ENCODE measurements around the gene RAB1B. TPM values are rescaled to one million over a fixed set of nuclear protein-coding genes. Genes with fewer than 3 reads are reported as not detected.

The RAB1B gene
- total and polyA plus RNA-seq, 2 donors (not counting 1 experiment from before 2014, with no cell fraction given) = 77.1 to 77.8 TPM

- no peak overlapping the region for H3K4me3 Mint-ChIP-seq
- H3K27ac Mint-ChIP-seq = no peak overlapping the region
- Histone ChIP-seq H2AFZ (ENCODE audit: insufficient read depth, low read depth, low read length, poor library complexity, severe bottlenecking) (no peak overlapping the region), H3K27ac (ENCODE audit: low read length in 2 of 2) (no peak overlapping the region), H3K9me3 (ENCODE audit: control extremely low read depth in 1 of 3, control insufficient read depth in 2 of 3, insufficient read depth in 1 of 3, low read length in 2 of 3) (no peaks in the 10 kb centered on the region), H3K4me2 (replicated peaks; ENCODE audit: low read depth, low read length, poor library complexity, severe bottlenecking) (no peak overlapping the region), H3K27me3 (replicated peaks in 1 of 4; ENCODE audit: control extremely low read depth in 1 of 4, control insufficient read depth in 3 of 4, insufficient read depth in 4 of 4, low read length in 3 of 4) (no peaks in the 10 kb centered on the region), H3K4me1 (ENCODE audit: control insufficient read depth in 2 of 2, insufficient read depth in 2 of 2, low read length in 2 of 2) (peaks cover 11 to 17% of the 10 kb centered on the region in 2 donors), H3K36me3 (replicated peaks in 1 of 2; ENCODE audit: control extremely low read depth in 1 of 2, control insufficient read depth in 1 of 2, extremely low read depth in 1 of 2, insufficient read depth in 2 of 2, low read length in 1 of 2) (peaks cover 0 to 47% of the 10 kb centered on the region in 2 experiments), H3K4me3 (ENCODE audit: control extremely low read depth in 1 of 5, extremely low read depth in 1 of 5, insufficient read depth in 1 of 5, low read depth in 2 of 5, low read length in 4 of 5) (no peak overlapping the region), H4K20me1 (ENCODE audit: control insufficient read depth, insufficient read depth, low read length, poor library complexity, severe bottlenecking) (peaks cover 16% of the 10 kb centered on the region), H3K79me2 (ENCODE audit: control insufficient read depth, insufficient read depth, low read length) (peaks cover 7% of the 10 kb centered on the region), H3K9ac (ENCODE audit: low read length) (no peak overlapping the region)
- intact Hi-C loops (cut with micrococcal nuclease) = no loop called here
- ChIA-PET CTCF (interaction anchor here (0.6 to 1.0 kb wide), 3 partner anchors 20 to 120 kb away, joined by 3 read pairs; no protein-coding TSS in a partner anchor), POLR2A (no interaction called here)
- peaks cover 22% of the 10 kb centered on the region for H3K4me1 Mint-ChIP-seq
- ATAC-seq (ENCODE audit: low read depth) = no peak
- H3K27me3 Mint-ChIP-seq = no peaks in the 10 kb centered on the region
- TF ChIP-seq EZH2 (IDR thresholded peaks at IDR 0.05; ENCODE audit: borderline replicate concordance, insufficient read depth, low read depth, low read length, poor library complexity, severe bottlenecking) (no peak), CTCF (IDR thresholded peaks at IDR 0.05) (no peak)
- WGBS (ENCODE audit: insufficient coverage) = 98% methylated on average over 12 of the region's 12 CpGs
- no peak for DNase-seq
- H3K9me3 Mint-ChIP-seq (ENCODE audit: insufficient read depth) = no peaks in the 10 kb centered on the region
These were observed 5.7 kb upstream of the RAB1B start for GRCh38 chr11:66262696-66263095.

GRCh38 chr11:66263231-66263630 is 5.2 kb upstream of the RAB1B start:
- POLR2A ChIA-PET = no interaction called here
- Histone ChIP-seq H3K27ac (ENCODE audit: low read length in 2 of 2) (no peak overlapping the region), H3K4me1 (ENCODE audit: control insufficient read depth in 2 of 2, insufficient read depth in 2 of 2, low read length in 2 of 2) (peaks cover 11 to 21% of the 10 kb centered on the region in 2 donors), H3K4me2 (replicated peaks; ENCODE audit: low read depth, low read length, poor library complexity, severe bottlenecking) (no peak overlapping the region), H3K4me3 (ENCODE audit: control extremely low read depth in 1 of 5, extremely low read depth in 1 of 5, insufficient read depth in 1 of 5, low read depth in 2 of 5, low read length in 4 of 5) (no peak overlapping the region), H3K79me2 (ENCODE audit: control insufficient read depth, insufficient read depth, low read length) (peaks cover 7% of the 10 kb centered on the region), H3K36me3 (replicated peaks in 1 of 2; ENCODE audit: control extremely low read depth in 1 of 2, control insufficient read depth in 1 of 2, extremely low read depth in 1 of 2, insufficient read depth in 2 of 2, low read length in 1 of 2) (peaks cover 0 to 47% of the 10 kb centered on the region in 2 experiments), H3K27me3 (replicated peaks in 1 of 4; ENCODE audit: control extremely low read depth in 1 of 4, control insufficient read depth in 3 of 4, insufficient read depth in 4 of 4, low read length in 3 of 4) (no peaks in the 10 kb centered on the region), H3K9me3 (ENCODE audit: control extremely low read depth in 1 of 3, control insufficient read depth in 2 of 3, insufficient read depth in 1 of 3, low read length in 2 of 3) (no peaks in the 10 kb centered on the region), H3K9ac (ENCODE audit: low read length) (no peak overlapping the region), H2AFZ (ENCODE audit: insufficient read depth, low read depth, low read length, poor library complexity, severe bottlenecking) (no peak overlapping the region), H4K20me1 (ENCODE audit: control insufficient read depth, insufficient read depth, low read length, poor library complexity, severe bottlenecking) (peaks cover 10% of the 10 kb centered on the region)
- no peak overlapping the region for H3K27ac Mint-ChIP-seq
- H3K4me3 Mint-ChIP-seq = no peak overlapping the region
- H3K27me3 Mint-ChIP-seq = no peaks in the 10 kb centered on the region
- TF ChIP-seq EZH2 (IDR thresholded peaks at IDR 0.05; ENCODE audit: borderline replicate concordance, insufficient read depth, low read depth, low read length, poor library complexity, severe bottlenecking) = no peak
- no peak for TF ChIP-seq CTCF (IDR thresholded peaks at IDR 0.05)
- H3K4me1 Mint-ChIP-seq = peaks cover 24% of the 10 kb centered on the region
- intact Hi-C loops (cut with micrococcal nuclease) = no loop called here
- DNase-seq (no peak), ATAC-seq (ENCODE audit: low read depth) (no peak)
- 100% methylated on average over 3 of the region's 4 CpGs for WGBS (ENCODE audit: insufficient coverage)
- H3K9me3 Mint-ChIP-seq (ENCODE audit: insufficient read depth) = no peaks in the 10 kb centered on the region
- CTCF ChIA-PET = no interaction called here

All from B cell (primary cell).